CD14-positive monocyte (primary cell): ENCODE results near the gene ZNF385B. TPM values are rescaled to one million over a fixed set of nuclear protein-coding genes. Genes with fewer than 3 reads are reported as not detected.

Experiments
- DNase-seq, 3 donors: peaks; one replicate each; pipeline ENCODE4 v3.0.0-alpha.2; 2011 to 2022
- H2AFZ ChIP-seq: 2 replicates; pipeline ENCODE4 v1.6.0; 2012; ENCODE audit warnings: mild to moderate bottlenecking, low read depth, low read length, inconsistent platforms; ENCODE audit not compliant: insufficient read depth, poor library complexity, severe bottlenecking
- H3K27ac ChIP-seq, 2 donors: 1 replicate in 1 of 2; 2 replicates in 1 of 2; pipeline ENCODE4 v1.5.1; 2012 to 2013; ENCODE audit warnings: low read length in 2 of 2, control low read depth in 1 of 2, inconsistent platforms in 1 of 2, low read depth in 1 of 2, mild to moderate bottlenecking in 1 of 2
- H3K27me3 ChIP-seq, 2 donors: one replicate each; pipeline versions ENCODE4 v1.6.0 to v1.6.1; 2011 to 2013; ENCODE audit warnings: low read length in 2 of 2; ENCODE audit not compliant: control insufficient read depth in 2 of 2, insufficient read depth in 2 of 2
- H3K36me3 ChIP-seq, 2 donors: replicated peaks in 1 of 2; 1 replicate in 1 of 2; 2 replicates in 1 of 2; pipeline versions ENCODE4 v1.5.1 to v1.6.1; 2012 to 2013; ENCODE audit warnings: low read length in 2 of 2, control low read depth in 1 of 2, inconsistent platforms in 1 of 2, mild to moderate bottlenecking in 1 of 2; ENCODE audit not compliant: insufficient read depth in 2 of 2, control insufficient read depth in 1 of 2
- H3K4me1 ChIP-seq, 2 donors: 1 replicate in 1 of 2; 2 replicates in 1 of 2; pipeline versions ENCODE4 v1.5.1 to v1.6.1; 2012 to 2013; ENCODE audit warnings: low read length in 2 of 2, control low read depth in 1 of 2, inconsistent platforms in 1 of 2, mild to moderate bottlenecking in 1 of 2, moderate library complexity in 1 of 2; ENCODE audit not compliant: insufficient read depth in 2 of 2, control insufficient read depth in 1 of 2
- H3K4me2 ChIP-seq: replicated peaks from 2 replicates; pipeline ENCODE3; 2012; ENCODE audit warnings: low read length, moderate library complexity, mild to moderate bottlenecking; ENCODE audit not compliant: poor library complexity, severe bottlenecking; ENCODE audit errors: extremely low read depth
- H3K4me3 ChIP-seq, 3 experiments: fragments of 200-600 bp in 1 of 3; sonication (generic) in 1 of 3; replicated peaks in 1 of 3; 1 replicate in 2 of 3; 2 replicates in 1 of 3; pipeline ENCODE4 v1.5.1; 2011 to 2013; ENCODE audit warnings: low read length in 3 of 3, mild to moderate bottlenecking in 3 of 3, control low read depth in 2 of 3, low read depth in 2 of 3, inconsistent platforms in 1 of 3, moderate library complexity in 1 of 3
- H3K79me2 ChIP-seq: 2 replicates; pipeline ENCODE4 v1.6.0; 2012; ENCODE audit warnings: mild to moderate bottlenecking, control low read depth, inconsistent platforms, low read length, moderate library complexity; ENCODE audit not compliant: insufficient read depth
- H3K9ac ChIP-seq: 2 replicates; pipeline ENCODE4 v1.6.0; 2017; ENCODE audit warnings: low read length, mild to moderate bottlenecking; ENCODE audit not compliant: insufficient read depth, poor library complexity, severe bottlenecking
- H3K9me3 ChIP-seq, 2 donors: replicated peaks in 1 of 2; 1 replicate in 1 of 2; 2 replicates in 1 of 2; pipeline versions ENCODE4 v1.5.1 to v1.6.1; 2012 to 2013; ENCODE audit warnings: low read length in 2 of 2, control low read depth in 1 of 2; ENCODE audit not compliant: control insufficient read depth in 1 of 2, insufficient read depth in 1 of 2
- H4K20me1 ChIP-seq: 2 replicates; pipeline ENCODE4 v1.6.0; 2012; ENCODE audit warnings: mild to moderate bottlenecking, low read length, control low read depth, moderate library complexity; ENCODE audit not compliant: insufficient read depth
- H3K27ac Mint-ChIP-seq, 7 donors: one replicate each; pipeline ENCODE4 v1.8.0; 2020; ENCODE audit warnings: mild to moderate bottlenecking in 7 of 7, mixed read lengths in 7 of 7, moderate library complexity in 6 of 7, inconsistent platforms in 2 of 7
- H3K27me3 Mint-ChIP-seq, 3 donors: one replicate each; pipeline ENCODE4 v1.8.0; 2021 to 2022; ENCODE audit warnings: low read depth in 3 of 3, mild to moderate bottlenecking in 3 of 3, mixed read lengths in 3 of 3, moderate library complexity in 3 of 3, inconsistent platforms in 1 of 3
- H3K36me3 Mint-ChIP-seq, 2 donors: one replicate each; pipeline ENCODE4 v1.8.0; 2020; ENCODE audit warnings: mixed read lengths in 2 of 2, inconsistent platforms in 1 of 2, mild to moderate bottlenecking in 1 of 2
- H3K4me1 Mint-ChIP-seq: one replicate; pipeline ENCODE4 v1.8.0; 2020; ENCODE audit warnings: mild to moderate bottlenecking, mixed read lengths
- H3K4me3 Mint-ChIP-seq, 2 donors: one replicate each; pipeline ENCODE4 v1.8.0; 2020; ENCODE audit warnings: mild to moderate bottlenecking in 2 of 2, mixed read lengths in 2 of 2, moderate library complexity in 1 of 2
- H3K9me3 Mint-ChIP-seq, 7 donors: one replicate each; pipeline ENCODE4 v1.8.0; 2020 to 2022; ENCODE audit warnings: mixed read lengths in 7 of 7, mild to moderate bottlenecking in 6 of 7, moderate library complexity in 6 of 7, inconsistent platforms in 2 of 7
- WGBS: methylation state at CpG from one replicate; pipeline ENCODE4 v1.1.5; 2013; ENCODE audit warnings: missing lambda C conversion rate; ENCODE audit not compliant: insufficient coverage; 5-methylcytosine and 5-hydroxymethylcytosine counted together
- intact Hi-C, 2 donors: fragments of 100-400 bp; cut with micrococcal nuclease; formaldehyde crosslinking; loops; one replicate each; pipeline versions ENCODE4 v1.15.0 to v1.15.1; 2023
- polyA plus RNA-seq, 3 donors: library from polyadenylated mRNA; depleted of rRNA in 1 of 3; unstranded in 2 of 3; stranded (reverse) in 1 of 3; fragments of 300-500 nt in 2 of 3; fragments of >200 nt in 1 of 3; fragmentation: Illumina TruSeq in 2 of 3; gene quantifications; 1 replicate in 2 of 3; 2 replicates in 1 of 3; pipeline ENCODE4 v1.2.3, GENCODE V29; 2012 to 2021
- TF ChIP-seq, protein P1 (sequence below): fragments of 200-600 bp; IDR thresholded peaks from one replicate; pipeline ENCODE4 v1.8.0; 2022; ENCODE audit warnings: antibody characterized with exemption, mild to moderate bottlenecking

Gene ZNF385B
- polyA plus RNA-seq, 3 donors: not detected

DNA sequence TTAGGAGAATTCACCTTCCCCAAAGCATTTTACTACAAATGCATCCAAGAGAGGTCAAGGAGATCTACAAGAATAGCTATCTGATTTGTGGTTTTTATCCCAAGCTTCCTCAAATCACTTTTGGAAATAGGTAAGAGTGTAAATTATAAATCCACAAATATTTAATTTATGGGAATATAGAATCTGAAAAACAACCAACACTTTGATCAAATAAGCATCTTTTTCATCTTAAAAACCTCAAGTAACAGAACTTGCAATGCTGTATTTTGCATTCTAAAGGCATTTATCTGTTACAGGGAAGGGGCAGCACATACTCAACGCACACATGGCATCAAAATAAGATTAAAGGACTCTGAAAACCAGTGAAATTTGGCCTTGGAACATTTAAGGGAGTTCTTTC lies 1.9 kb downstream of the ZNF385B start:
- no peaks in the 10 kb centered on the region for H3K36me3 Mint-ChIP-seq
- H3K4me1 ChIP-seq: no peaks in the 10 kb centered on the region
- H3K4me1 Mint-ChIP-seq: peaks cover 7% of the 10 kb centered on the region
- intact Hi-C loops: no loop called here
- no peak overlapping the region for H3K27ac Mint-ChIP-seq
- H3K9me3 Mint-ChIP-seq: peaks cover 0 to 6% (median 2%) of the 10 kb centered on the region in 7 donors
- no CpG with 5 or more reads among the region's 1 CpG for WGBS
- no peak for DNase-seq
- no peak overlapping the region for H3K9ac ChIP-seq
- no peaks in the 10 kb centered on the region for H3K79me2 ChIP-seq
- H3K27me3 ChIP-seq: peaks cover 39 to 56% of the 10 kb centered on the region in 2 donors
- TF ChIP-seq, protein P1, sequence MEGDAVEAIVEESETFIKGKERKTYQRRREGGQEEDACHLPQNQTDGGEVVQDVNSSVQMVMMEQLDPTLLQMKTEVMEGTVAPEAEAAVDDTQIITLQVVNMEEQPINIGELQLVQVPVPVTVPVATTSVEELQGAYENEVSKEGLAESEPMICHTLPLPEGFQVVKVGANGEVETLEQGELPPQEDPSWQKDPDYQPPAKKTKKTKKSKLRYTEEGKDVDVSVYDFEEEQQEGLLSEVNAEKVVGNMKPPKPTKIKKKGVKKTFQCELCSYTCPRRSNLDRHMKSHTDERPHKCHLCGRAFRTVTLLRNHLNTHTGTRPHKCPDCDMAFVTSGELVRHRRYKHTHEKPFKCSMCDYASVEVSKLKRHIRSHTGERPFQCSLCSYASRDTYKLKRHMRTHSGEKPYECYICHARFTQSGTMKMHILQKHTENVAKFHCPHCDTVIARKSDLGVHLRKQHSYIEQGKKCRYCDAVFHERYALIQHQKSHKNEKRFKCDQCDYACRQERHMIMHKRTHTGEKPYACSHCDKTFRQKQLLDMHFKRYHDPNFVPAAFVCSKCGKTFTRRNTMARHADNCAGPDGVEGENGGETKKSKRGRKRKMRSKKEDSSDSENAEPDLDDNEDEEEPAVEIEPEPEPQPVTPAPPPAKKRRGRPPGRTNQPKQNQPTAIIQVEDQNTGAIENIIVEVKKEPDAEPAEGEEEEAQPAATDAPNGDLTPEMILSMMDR: no peak
- no peak overlapping the region for H3K4me2 ChIP-seq
- H4K20me1 ChIP-seq: no peaks in the 10 kb centered on the region
- H3K4me3 Mint-ChIP-seq: no peak overlapping the region
- H3K36me3 ChIP-seq: no peaks in the 10 kb centered on the region
- no peak overlapping the region for H2AFZ ChIP-seq
- H3K27ac ChIP-seq: no peak overlapping the region
- H3K9me3 ChIP-seq: peaks cover 0 to 14% of the 10 kb centered on the region in 2 donors
- peaks cover 42 to 63% (median 51%) of the 10 kb centered on the region in 3 donors for H3K27me3 Mint-ChIP-seq
- no peak overlapping the region for H3K4me3 ChIP-seq

DNA sequence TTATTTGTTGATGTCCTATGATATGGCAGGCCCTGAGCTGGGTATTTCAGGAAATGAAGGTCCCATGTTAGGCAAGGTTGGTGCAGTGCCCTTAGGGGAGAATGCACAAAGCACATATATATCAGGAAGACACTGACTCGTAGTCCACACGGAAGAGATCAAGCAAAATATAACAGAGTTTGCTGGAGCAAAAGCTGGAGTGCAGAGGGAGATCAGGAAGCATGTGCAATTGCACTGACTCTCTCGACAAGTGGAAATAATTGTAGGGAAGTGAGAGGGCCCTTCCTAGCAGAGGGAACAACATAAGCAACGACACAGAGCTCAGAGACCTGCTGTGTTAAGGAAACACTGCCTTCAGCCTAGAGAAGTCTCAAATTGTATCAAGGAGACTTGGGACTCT lies 4.2 kb downstream of the ZNF385B start:
- peaks cover 25 to 34% of the 10 kb centered on the region in 2 donors for H3K27me3 ChIP-seq
- H3K4me1 ChIP-seq: no peaks in the 10 kb centered on the region
- no peak for DNase-seq
- no peak overlapping the region for H3K27ac ChIP-seq
- intact Hi-C loops: no loop called here
- H3K27ac Mint-ChIP-seq: peak overlapping the region in 1 of 7 donors; percentile 26
- H3K27me3 Mint-ChIP-seq: peaks cover 30 to 43% (median 39%) of the 10 kb centered on the region in 3 donors
- no peak overlapping the region for H3K4me2 ChIP-seq
- H3K9me3 Mint-ChIP-seq: peaks cover 0 to 6% (median 2%) of the 10 kb centered on the region in 7 donors
- H3K4me1 Mint-ChIP-seq: peaks cover 7% of the 10 kb centered on the region
- H3K79me2 ChIP-seq: no peaks in the 10 kb centered on the region
- H2AFZ ChIP-seq: no peak overlapping the region
- no peaks in the 10 kb centered on the region for H3K36me3 Mint-ChIP-seq
- peaks cover 0 to 9% of the 10 kb centered on the region in 2 donors for H3K9me3 ChIP-seq
- no peak overlapping the region for H3K9ac ChIP-seq
- TF ChIP-seq, protein P1: no peak
- H3K36me3 ChIP-seq: no peaks in the 10 kb centered on the region
- H3K4me3 Mint-ChIP-seq: peak overlapping the region in 1 of 2 donors; percentile 53
- H3K4me3 ChIP-seq: no peak overlapping the region
- H4K20me1 ChIP-seq: no peaks in the 10 kb centered on the region
- WGBS: 74% methylated on average over 4 of the region's 4 CpGs
